HL-60/S4 (cell line): Measurements from ENCODE around the gene CFAP300.

Experiments used
- in situ Hi-C: fragments of 300-500 bp; cut with MboI; formaldehyde crosslinking; loops from 2 replicates; pipeline ENCODE4 v1.14.3; 2022; ENCODE audit warnings: low sequenced_read_pairs

The CFAP300 gene

DNA sequence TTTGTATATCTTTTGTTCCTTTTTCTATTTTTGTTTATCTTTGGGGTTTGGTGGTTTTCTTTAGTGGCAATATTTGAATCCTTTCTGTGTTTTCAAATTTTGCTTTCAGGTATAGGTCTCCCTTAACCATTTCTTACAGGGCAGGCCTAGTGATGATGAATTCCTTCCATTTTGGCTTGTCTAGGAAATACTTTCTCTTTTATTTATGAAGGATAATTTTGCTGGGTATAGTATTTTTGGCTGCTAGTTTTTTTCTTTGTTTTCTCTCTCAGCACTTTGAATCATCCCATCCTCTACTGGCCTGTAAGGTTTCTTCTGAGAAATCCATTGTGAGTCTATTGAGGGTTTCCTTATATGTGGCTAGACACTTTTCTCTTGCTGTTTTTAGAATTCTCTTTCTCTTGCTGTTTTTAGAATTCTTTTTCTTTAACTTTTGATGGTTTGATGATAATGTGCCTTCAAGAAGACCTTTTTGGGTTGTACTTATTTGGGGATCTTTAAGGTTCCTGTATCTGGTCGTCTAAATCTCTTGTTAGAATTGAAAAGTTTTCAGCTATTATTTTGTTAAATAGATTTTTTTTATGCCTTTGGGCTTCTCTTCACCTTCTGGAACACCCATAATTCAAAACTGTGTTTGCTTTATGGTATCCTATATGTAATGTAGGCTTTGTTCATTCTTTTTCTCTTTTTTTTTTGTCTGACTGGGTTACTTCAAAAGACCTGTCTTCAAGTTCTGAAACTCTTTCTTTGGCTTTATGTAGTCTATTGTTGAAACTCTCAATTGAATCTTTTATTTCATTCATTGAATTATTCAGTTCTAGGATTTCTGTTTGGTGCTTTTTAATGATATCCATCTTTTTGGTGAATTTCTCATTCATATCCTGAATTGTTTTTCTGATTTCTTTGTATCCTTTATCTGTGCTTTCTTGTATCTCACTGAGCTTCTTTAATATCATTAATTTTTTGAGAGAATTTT is 24.5 kb downstream of the CFAP300 start:
- in situ Hi-C loops, result no loop called here

DNA sequence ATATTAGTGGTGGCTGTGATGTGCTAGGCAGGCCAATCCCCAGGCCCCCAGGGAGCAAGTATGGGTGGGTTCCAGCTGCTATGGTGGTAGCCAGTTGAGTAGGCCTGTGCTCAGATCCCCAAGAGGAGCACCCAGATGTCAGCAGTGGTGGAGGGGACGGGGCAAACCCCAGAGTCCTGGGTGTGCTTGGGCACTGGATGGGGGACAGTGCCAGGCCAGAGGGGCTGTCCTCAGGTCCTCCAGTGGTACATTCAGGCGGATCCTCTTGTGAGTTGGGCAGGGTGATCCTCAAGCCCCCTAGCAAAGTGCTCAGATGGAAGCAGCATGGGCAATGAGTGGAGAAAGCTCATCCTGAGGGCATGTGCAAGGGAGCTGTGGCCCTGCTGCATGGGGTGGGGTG is 26.0 kb downstream of the CFAP300 start:
- in situ Hi-C loops, result no loop called here

GRCh38 chr11:102079625-102080024 is 32.4 kb downstream of the CFAP300 start:
- in situ Hi-C loops, result no loop called here

GRCh38 chr11:102081313-102081712 is 34.1 kb downstream of the CFAP300 start:
- in situ Hi-C loops, result no loop called here

GRCh38 chr11:102085864-102086551 is 38.8 kb downstream of the CFAP300 start:
- in situ Hi-C loops, result no loop called here

DNA sequence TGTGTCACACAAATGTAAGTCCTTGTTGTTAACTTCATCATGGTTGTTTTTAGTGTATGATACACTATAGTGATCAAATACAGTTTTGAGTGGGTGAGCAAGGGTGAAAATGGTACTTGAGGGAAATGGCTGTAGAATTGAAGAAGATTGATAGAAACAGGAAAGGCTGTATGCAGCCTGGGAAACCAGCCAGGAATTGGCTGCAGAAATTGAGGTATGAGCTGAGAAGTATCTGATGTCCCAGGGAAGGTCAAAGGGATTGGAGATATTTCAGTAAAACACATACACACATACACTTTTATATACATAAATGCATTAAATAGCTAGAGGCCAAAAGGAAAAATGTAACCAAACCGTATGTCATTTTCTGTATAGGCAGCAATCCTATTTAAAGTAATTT is 49.9 kb downstream of the CFAP300 start:
- in situ Hi-C loops, result no loop called here

- in situ Hi-C loops, result no loop called here
Observed at GRCh38 chr11:102099755-102100154, 52.5 kb downstream of the CFAP300 start.

GRCh38 chr11:102108734-102109440 is 61.6 kb downstream of the CFAP300 start:
- in situ Hi-C loops, result no loop called here

GRCh38 chr11:102109896-102110760 is 62.9 kb downstream of the CFAP300 start, which contains the start of gene YAP1:
Gene YAP1 (plus strand): TSS chr11:102110447. CDS start chr11:102110849, 402 bp downstream.
- in situ Hi-C loops, result no loop called here

DNA sequence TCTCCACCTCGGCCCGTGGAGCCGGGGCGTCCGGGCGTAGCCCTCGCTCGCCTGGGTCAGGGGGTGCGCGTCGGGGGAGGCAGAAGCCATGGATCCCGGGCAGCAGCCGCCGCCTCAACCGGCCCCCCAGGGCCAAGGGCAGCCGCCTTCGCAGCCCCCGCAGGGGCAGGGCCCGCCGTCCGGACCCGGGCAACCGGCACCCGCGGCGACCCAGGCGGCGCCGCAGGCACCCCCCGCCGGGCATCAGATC is 63.4 kb downstream of the CFAP300 start:
- in situ Hi-C loops, result no loop called here

GRCh38 chr11:102111011-102111786 is 64.0 kb downstream of the CFAP300 start:
- in situ Hi-C loops, result no loop called here

DNA sequence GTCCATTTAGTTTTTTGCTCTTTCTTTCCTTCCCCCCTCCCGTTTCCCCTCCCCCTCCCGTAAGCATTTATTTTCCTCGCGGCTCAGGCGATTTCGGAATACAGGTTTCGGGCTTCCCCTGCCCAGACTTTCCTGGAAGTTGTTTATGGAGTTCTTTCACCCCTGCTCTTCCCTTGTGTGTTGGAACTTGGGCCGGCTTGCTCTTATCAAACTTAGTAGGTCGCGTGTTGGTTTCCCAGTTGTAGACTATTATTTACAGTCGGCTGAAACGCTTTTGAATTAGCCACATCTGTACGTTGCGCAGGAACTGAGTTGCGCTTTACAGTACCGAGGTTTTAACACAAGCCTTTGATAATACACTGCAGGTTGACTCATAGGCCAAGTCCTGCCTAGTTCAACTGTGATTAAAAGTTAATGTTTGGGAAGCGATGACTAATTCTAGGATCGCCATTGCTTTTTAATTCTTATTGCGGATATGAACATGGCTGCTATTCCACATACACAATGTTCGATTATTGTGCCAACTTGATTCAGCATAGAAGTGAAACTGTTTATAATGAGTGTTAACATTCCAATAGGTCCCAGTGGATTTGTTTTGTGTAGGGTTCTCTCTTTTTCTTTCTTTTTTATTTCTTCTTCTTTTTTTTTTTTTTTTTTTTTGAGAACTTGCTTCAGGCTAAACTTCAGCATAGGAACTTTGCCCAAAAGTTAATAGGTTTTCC is 64.7 kb downstream of the CFAP300 start:
- in situ Hi-C loops, result no loop called here

DNA sequence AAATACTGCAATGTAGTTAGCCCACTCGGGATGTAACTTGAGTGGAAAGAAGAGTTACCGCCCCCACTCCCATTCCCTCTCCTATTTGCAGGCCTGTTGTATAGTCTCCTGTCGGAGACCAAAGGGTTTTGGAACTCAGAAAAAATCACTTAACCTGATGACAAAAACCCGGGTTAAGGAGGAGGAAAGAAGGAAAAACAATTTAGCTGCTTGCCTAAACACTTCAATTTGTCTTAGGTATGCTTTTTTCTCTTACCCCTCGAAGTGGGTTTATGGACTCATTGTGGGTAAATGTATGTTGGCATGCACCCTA is 65.2 kb downstream of the CFAP300 start:
- in situ Hi-C loops, result no loop called here

DNA sequence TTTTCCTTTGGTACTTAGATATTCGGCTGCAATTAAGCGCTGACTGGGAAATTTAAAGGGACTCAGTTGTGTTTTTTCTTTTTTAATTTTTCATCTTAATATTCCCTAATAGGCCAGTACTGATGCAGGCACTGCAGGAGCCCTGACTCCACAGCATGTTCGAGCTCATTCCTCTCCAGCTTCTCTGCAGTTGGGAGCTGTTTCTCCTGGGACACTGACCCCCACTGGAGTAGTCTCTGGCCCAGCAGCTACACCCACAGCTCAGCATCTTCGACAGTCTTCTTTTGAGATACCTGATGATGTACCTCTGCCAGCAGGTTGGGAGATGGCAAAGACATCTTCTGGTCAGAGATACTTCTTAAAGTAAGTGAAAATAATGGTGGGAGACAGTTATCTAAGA is 66.8 kb downstream of the CFAP300 start:
- in situ Hi-C loops, result no loop called here

DNA sequence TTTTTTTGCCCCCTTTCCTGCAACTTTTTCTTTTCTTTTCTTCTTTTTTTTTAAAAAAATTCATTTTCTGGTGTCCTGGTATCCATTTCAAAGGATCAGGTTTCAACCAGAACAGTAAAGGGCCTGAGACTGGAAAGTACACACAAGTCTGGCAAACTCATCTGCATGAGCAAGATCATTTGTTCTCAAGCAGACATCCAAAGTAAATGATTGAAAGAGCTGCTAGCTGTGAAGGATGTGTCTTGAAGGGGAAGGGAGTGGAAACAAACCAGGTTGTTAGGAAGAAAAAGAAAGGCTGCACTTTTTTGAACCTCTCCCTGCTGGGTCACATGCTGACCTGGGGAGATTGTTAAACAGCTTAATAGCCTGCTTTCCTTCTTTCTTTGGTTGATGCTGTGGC is 68.3 kb downstream of the CFAP300 start:
- in situ Hi-C loops, result no loop called here

GRCh38 chr11:102116453-102117205 is 69.4 kb downstream of the CFAP300 start:
- in situ Hi-C loops, result no loop called here

GRCh38 chr11:102117472-102118113 is 70.4 kb downstream of the CFAP300 start:
- in situ Hi-C loops, result no loop called here

DNA sequence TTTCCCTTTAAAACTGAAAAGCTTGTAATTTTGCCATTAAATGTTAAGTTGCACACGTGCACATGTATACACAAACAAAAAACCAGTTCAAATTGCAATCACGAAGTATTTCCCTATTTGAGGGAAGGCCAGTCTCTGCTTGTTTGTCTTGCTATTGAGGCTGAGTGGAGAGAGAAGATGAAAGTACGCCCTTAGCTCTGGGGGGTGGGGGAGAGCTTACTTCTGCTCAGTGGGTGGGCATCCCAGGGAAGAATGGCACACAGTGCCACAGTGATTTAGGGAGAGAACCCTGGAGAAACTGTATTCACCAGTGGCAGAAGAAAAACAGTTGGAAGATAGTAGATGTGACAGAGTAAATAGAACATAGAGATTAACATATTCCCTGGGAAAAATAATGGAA is 71.7 kb downstream of the CFAP300 start:
- in situ Hi-C loops, result no loop called here
